ENCODE results near the gene SEMA3B. TPM values are rescaled to one million over a fixed set of nuclear protein-coding genes. Genes with fewer than 3 reads are reported as not detected.

SEMA3B gene
- total RNA-seq, 1 experiment from 2014 or later = 6.4 TPM

DNA sequence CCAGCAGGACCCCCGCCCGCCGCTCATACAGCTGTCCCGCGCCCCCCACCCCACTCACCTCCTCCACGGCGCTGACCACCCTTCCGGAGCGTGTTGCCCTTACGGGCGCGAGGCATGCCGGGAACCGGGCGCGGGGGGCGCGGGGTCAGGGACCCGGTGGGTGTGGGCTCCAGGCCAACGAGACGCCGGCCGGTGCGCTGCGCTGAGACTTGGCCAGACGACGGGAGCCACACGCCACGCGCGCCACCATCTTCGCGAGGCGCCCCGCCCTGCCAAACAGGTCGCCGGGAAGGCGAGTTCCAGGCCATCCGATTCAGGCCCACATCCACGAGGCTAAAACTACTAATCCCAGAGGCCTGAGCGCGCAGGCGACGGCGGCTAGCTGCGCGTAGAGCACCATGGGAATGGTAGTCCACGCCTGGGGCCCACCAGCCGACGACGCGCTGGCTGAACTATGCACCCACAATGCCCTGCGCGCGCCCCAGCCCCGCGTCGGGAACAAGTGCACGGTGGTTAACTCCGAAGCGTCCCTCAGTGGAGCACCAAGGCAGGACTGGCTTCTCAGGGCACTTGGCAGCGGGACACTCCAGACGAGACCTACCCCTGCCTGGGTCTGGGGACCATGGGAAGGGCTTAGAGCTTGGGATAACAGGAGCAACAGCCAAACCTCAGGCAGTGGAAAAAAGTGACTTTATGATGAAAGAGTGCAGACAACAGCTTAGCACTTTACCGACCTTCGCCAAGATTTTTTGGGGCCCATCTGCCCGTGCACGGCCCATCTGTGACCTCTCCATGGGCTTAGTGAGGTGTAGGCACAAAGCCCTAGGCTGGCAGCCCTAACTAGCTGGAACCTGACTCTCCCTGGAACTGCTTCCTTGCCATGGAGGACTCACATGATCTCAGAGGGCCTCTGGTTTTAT, 23.5 kb downstream of the SEMA3B start, which contains the start of gene IFRD2:
Gene IFRD2, minus strand, starts transcription at position 271 of the 920 bp plus-strand sequence. Its CDS starts 155 bp downstream, at position 116.
- Histone ChIP-seq H4K8ac (replicated peaks; ENCODE audit: insufficient read length, low read depth, low read length) (no peak within 1 kb of the TSS), H3K4me2 (ENCODE audit: insufficient read depth, insufficient read length, low read length) (peak within 1 kb of the TSS; percentile 91), H2BK5ac (ENCODE audit: insufficient read length, low read length) (no peak within 1 kb of the TSS), H2BK120ac (ENCODE audit: low read depth, low read length, poor library complexity, severe bottlenecking) (no peak within 1 kb of the TSS), H2AK5ac (ENCODE audit: insufficient read length, low read length) (no peak within 1 kb of the TSS), H3K27me3 (ENCODE audit: insufficient read depth, low read length) (no peaks in the 10 kb centered on the region), H3K79me2 (ENCODE audit: insufficient read depth, low read length) (peaks cover 3% of the 10 kb centered on the region; the same call in 1 of the 2 replicates), H2AFZ (ENCODE audit: low read length) (no peak within 1 kb of the TSS), H4K5ac (ENCODE audit: insufficient read length, low read depth, low read length) (no peak within 1 kb of the TSS), H3K18ac (ENCODE audit: insufficient read length, low read depth, low read length) (peak within 1 kb of the TSS; percentile 64), H2BK12ac (ENCODE audit: insufficient read length, low read depth, low read length) (no peak within 1 kb of the TSS), H2BK20ac (ENCODE audit: low read depth, low read length, poor library complexity, severe bottlenecking) (no peak within 1 kb of the TSS), H3K79me1 (ENCODE audit: insufficient read depth, low read depth, low read length, poor library complexity, severe bottlenecking) (no peaks in the 10 kb centered on the region), H3K4ac (ENCODE audit: low read depth, low read length) (no peak within 1 kb of the TSS), H3K14ac (ENCODE audit: insufficient read depth, low read length) (peak within 1 kb of the TSS; percentile 63), H2BK15ac (ENCODE audit: low read depth, low read length) (no peak within 1 kb of the TSS), H3K23ac (ENCODE audit: insufficient read length, low read depth, low read length) (no peak within 1 kb of the TSS), H3K9ac (ENCODE audit: extremely low read depth, insufficient read length, low read length) (peak within 1 kb of the TSS; percentile 73), H3K23me2 (ENCODE audit: insufficient read length, low read depth, low read length, poor library complexity, severe bottlenecking) (peaks cover 5% of the 10 kb centered on the region), H4K20me1 (ENCODE audit: control insufficient read depth, insufficient read depth, insufficient read length) (no peaks in the 10 kb centered on the region), H3K4me1 (ENCODE audit: insufficient read depth, low read length) (no peaks in the 10 kb centered on the region), H3T11ph (ENCODE audit: low read length) (no peak within 1 kb of the TSS), H3K9me3 (ENCODE audit: control insufficient read depth, low read depth, low read length) (no peaks in the 10 kb centered on the region), H3K27ac (ENCODE audit: insufficient read length, low read depth, low read length) (no peak within 1 kb of the TSS), H4K91ac (ENCODE audit: insufficient read length, low read depth, low read length) (no peak within 1 kb of the TSS), H3K56ac (ENCODE audit: insufficient read length, low read depth, low read length) (no peak within 1 kb of the TSS)
- peak within 1 kb of the TSS; percentile 87 to 99 (median 96); a peak in 6 of 7 replicates for H3K27ac Mint-ChIP-seq
- no peaks in the 10 kb centered on the region; a peak in 1 of 5 replicates for H3K9me3 Mint-ChIP-seq
- peaks cover 11% of the 10 kb centered on the region in 2 experiments for H3K4me1 Mint-ChIP-seq
- no peaks in the 10 kb centered on the region for H3K27me3 Mint-ChIP-seq (ENCODE audit: low read depth)
- H3K36me3 Mint-ChIP-seq (ENCODE audit: insufficient read depth in 1 of 3, low read depth in 3 of 3) = peaks cover 27 to 42% (median 34%) of the 10 kb centered on the region in 3 experiments; a peak in 6 of 7 replicates
- DNase-seq = peak; percentile 98
- peak within 1 kb of the TSS; percentile 82 to 87 for H3K4me3 Mint-ChIP-seq
- TF ChIP-seq CTCF (conservative IDR thresholded peaks at IDR 0.05) = no peak
- WGBS (ENCODE audit: extremely low coverage, insufficient read length, low lambda C conversion rate) = no CpG with 5 or more reads among the region's 67 CpGs
